ENCODE results near the gene AKR1C2.
"Not testable (repeated sequence)": the region's sequence is repeated elsewhere in the genome, so short reads cannot be mapped to it uniquely, and the experiment has no call there.

Gene AKR1C2

DNA sequence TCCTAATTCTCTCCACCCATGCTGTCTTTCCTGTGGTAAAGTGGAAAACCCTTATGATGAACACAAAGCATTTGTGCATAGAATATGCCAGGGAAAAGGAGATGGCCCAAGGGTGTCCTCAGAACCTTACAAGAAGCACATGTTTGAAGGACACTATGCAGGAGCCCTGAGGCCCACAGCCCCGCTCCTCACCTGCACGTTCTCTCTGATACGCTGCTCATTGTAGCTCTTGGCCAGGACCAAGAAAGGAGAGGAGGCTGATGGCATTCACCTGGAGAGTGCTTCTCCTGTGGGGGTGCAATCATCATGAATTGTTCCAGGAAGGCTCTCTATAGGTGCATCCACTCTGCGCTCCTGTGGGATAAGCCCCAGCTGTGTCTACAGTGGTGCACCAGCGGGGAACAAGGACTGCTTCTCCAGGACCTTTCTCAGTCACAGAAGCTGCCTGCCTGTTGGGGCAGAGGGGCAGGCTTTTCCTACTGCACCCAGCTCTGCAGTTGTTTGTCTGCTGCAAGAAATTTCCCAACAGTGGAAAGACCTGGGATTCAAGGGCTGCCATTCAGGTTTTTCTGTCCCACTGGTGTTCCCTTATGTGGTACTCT lies 19.9 kb downstream of the AKR1C2 start:
- no peak overlapping the region for H3K27ac ChIP-seq
- TF ChIP-seq FOXP2 (optimal IDR thresholded peaks at IDR 0.05; ENCODE audit: control extremely low read depth, extremely low read length, insufficient read depth) (no peak), POLR2AphosphoS5 (IDR thresholded peaks at IDR 0.05; ENCODE audit: borderline replicate concordance, low read depth, low read length) (no peak), EZH2 (IDR thresholded peaks at IDR 0.05) (no peak)
- H3K4me3 ChIP-seq: no peak overlapping the region
- H3K36me3 ChIP-seq (ENCODE audit: insufficient read depth, low read length): no peaks in the 10 kb centered on the region
- DNase-seq (ENCODE audit: low read depth, low spot score): no peak
- H3K9me3 ChIP-seq (ENCODE audit: low read depth, low read length): no peaks in the 10 kb centered on the region
- no peak overlapping the region for H3K9ac ChIP-seq (ENCODE audit: insufficient read length)

- no peaks in the 10 kb centered on the region for H3K36me3 ChIP-seq (ENCODE audit: insufficient read depth, low read length)
- H3K27ac ChIP-seq: no peak overlapping the region
- TF ChIP-seq EZH2 (IDR thresholded peaks at IDR 0.05) (no peak), FOXP2 (optimal IDR thresholded peaks at IDR 0.05; ENCODE audit: control extremely low read depth, extremely low read length, insufficient read depth) (no peak), POLR2AphosphoS5 (IDR thresholded peaks at IDR 0.05; ENCODE audit: borderline replicate concordance, low read depth, low read length) (no peak)
- H3K9me3 ChIP-seq (ENCODE audit: low read depth, low read length): no peaks in the 10 kb centered on the region
- DNase-seq (ENCODE audit: low read depth, low spot score): no peak
- no peak overlapping the region for H3K9ac ChIP-seq (ENCODE audit: insufficient read length)
- H3K4me3 ChIP-seq: no peak overlapping the region
Measured at GRCh38 chr10:4982764-4983226, 20.9 kb downstream of the AKR1C2 start.

DNA sequence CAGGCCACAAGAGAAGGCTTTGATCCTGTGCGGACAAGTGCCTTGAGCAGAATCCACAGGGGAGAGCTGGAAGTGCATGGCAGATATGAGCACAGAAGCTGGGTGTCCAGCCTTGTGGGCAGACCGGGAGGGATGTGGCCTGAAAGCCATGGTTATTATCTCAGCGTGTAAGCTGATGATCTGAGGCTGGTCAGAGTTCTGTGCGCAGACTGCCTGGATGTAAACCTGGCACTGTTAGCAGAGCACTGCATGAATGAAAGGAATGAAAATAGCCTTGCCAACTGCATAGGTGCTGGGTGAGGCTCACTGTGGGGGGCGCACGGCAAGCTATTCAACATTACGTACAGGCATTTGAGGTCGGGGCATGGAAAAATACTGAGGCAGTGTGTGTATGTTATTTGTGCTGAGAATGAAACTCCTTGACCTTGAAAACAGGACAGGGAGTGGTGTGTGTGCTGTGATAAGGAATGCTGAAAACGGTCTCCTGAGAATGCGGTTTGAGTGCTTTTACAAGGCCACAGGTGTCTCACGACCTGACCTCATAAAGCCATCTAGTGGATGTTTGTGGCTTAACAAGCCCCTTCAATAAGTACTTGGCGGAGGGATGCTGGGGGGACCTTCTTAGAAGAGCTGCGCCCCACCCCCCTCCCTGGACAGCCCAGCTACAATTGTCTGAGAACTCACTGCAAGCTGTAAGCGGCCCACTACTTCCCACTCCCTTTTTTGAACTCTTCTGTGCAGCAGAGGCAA lies 21.8 kb downstream of the AKR1C2 start:
- TF ChIP-seq EZH2 (IDR thresholded peaks at IDR 0.05) (no peak), POLR2AphosphoS5 (IDR thresholded peaks at IDR 0.05; ENCODE audit: borderline replicate concordance, low read depth, low read length) (no peak), FOXP2 (optimal IDR thresholded peaks at IDR 0.05; ENCODE audit: control extremely low read depth, extremely low read length, insufficient read depth) (no peak)
- Histone ChIP-seq H3K9ac (ENCODE audit: insufficient read length) (no peak overlapping the region), H3K9me3 (ENCODE audit: low read depth, low read length) (no peaks in the 10 kb centered on the region), H3K36me3 (ENCODE audit: insufficient read depth, low read length) (no peaks in the 10 kb centered on the region), H3K4me3 (no peak overlapping the region), H3K27ac (no peak overlapping the region)
- DNase-seq (ENCODE audit: low read depth, low spot score): no peak

DNA sequence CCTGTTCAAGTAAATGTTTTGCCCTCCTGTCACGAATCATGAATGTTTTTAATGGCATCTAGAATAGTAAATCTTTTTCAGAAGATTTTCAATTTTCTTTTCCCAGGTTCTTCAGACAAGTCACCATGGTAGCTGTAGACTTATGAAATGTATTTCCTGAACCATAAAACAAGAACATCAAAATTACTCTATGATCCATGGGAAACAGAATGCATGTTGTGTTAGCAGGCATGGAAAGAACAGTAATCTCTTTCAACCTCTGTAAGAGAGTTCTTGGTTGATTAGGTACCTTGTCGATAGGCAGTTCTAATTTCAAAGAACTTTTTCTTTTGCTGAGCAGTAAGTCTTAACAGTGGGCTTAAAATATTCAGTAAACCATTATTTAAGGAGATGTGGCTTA lies 22.9 kb downstream of the AKR1C2 start:
- H3K4me3 ChIP-seq: no peak overlapping the region
- no peak overlapping the region for H3K9ac ChIP-seq (ENCODE audit: insufficient read length)
- no peaks in the 10 kb centered on the region for H3K36me3 ChIP-seq (ENCODE audit: insufficient read depth, low read length)
- no peak overlapping the region for H3K27ac ChIP-seq
- no peaks in the 10 kb centered on the region for H3K9me3 ChIP-seq (ENCODE audit: low read depth, low read length)
- TF ChIP-seq POLR2AphosphoS5 (IDR thresholded peaks at IDR 0.05; ENCODE audit: borderline replicate concordance, low read depth, low read length) (no peak), FOXP2 (optimal IDR thresholded peaks at IDR 0.05; ENCODE audit: control extremely low read depth, extremely low read length, insufficient read depth) (no peak), EZH2 (IDR thresholded peaks at IDR 0.05) (no peak)
- no peak for DNase-seq (ENCODE audit: low read depth, low spot score)

- no peak for DNase-seq (ENCODE audit: low read depth, low spot score)
- Histone ChIP-seq H3K27ac (no peak overlapping the region), H3K9ac (ENCODE audit: insufficient read length) (no peak overlapping the region), H3K9me3 (ENCODE audit: low read depth, low read length) (no peaks in the 10 kb centered on the region), H3K4me3 (no peak overlapping the region), H3K36me3 (ENCODE audit: insufficient read depth, low read length) (no peaks in the 10 kb centered on the region)
- TF ChIP-seq EZH2 (IDR thresholded peaks at IDR 0.05) (no peak), FOXP2 (optimal IDR thresholded peaks at IDR 0.05; ENCODE audit: control extremely low read depth, extremely low read length, insufficient read depth) (no peak), POLR2AphosphoS5 (IDR thresholded peaks at IDR 0.05; ENCODE audit: borderline replicate concordance, low read depth, low read length) (no peak)
Measured at GRCh38 chr10:4978870-4979269, 24.8 kb downstream of the AKR1C2 start.

DNA sequence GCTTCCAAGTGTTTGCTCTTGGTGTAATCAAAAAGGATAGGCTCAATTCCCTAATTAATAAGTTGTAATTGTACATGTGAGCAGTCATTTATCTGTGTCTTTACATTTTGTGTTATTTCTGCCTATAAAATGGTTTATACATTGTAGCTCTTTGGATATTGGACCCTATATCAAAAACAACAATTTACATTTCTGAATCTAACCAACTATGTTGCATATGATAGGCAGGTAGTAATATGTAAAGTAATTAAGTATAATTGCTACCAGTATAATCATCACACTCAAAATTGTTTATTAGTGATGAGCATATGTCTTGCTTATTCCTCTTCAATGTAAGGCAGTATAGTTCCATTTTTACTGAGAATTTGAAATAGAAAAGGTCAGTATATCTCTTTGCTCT lies 26.6 kb downstream of the AKR1C2 start:
- no peaks in the 10 kb centered on the region for H3K36me3 ChIP-seq (ENCODE audit: insufficient read depth, low read length)
- H3K27ac ChIP-seq: no peak overlapping the region
- DNase-seq (ENCODE audit: low read depth, low spot score): no peak
- H3K9me3 ChIP-seq (ENCODE audit: low read depth, low read length): no peaks in the 10 kb centered on the region
- no peak overlapping the region for H3K9ac ChIP-seq (ENCODE audit: insufficient read length)
- H3K4me3 ChIP-seq: no peak overlapping the region
- no peak for TF ChIP-seq POLR2AphosphoS5 (IDR thresholded peaks at IDR 0.05; ENCODE audit: borderline replicate concordance, low read depth, low read length)

- not testable (repeated sequence) for H3K4me3 ChIP-seq; DNase-seq (ENCODE audit: low read depth, low spot score); H3K36me3 ChIP-seq (ENCODE audit: insufficient read depth, low read length); H3K9ac ChIP-seq (ENCODE audit: insufficient read length); H3K27ac ChIP-seq; H3K9me3 ChIP-seq (ENCODE audit: low read depth, low read length)
Measured at GRCh38 chr10:4974400-4974799, 29.3 kb downstream of the AKR1C2 start.

- H3K9ac ChIP-seq (ENCODE audit: insufficient read length); H3K9me3 ChIP-seq (ENCODE audit: low read depth, low read length); H3K4me3 ChIP-seq; H3K36me3 ChIP-seq (ENCODE audit: insufficient read depth, low read length); H3K27ac ChIP-seq; DNase-seq (ENCODE audit: low read depth, low spot score): not testable (repeated sequence)
Measured at GRCh38 chr10:4973294-4973693, 30.4 kb downstream of the AKR1C2 start.

- DNase-seq (ENCODE audit: low read depth, low spot score); H3K4me3 ChIP-seq; H3K9me3 ChIP-seq (ENCODE audit: low read depth, low read length); H3K36me3 ChIP-seq (ENCODE audit: insufficient read depth, low read length); H3K9ac ChIP-seq (ENCODE audit: insufficient read length); H3K27ac ChIP-seq: not testable (repeated sequence)
Measured at GRCh38 chr10:4972369-4973142, 31.1 kb downstream of the AKR1C2 start.

GRCh38 chr10:4970362-4970761 lies 33.3 kb downstream of the AKR1C2 start:
- H3K9ac ChIP-seq (ENCODE audit: insufficient read length); H3K27ac ChIP-seq; H3K4me3 ChIP-seq; H3K36me3 ChIP-seq (ENCODE audit: insufficient read depth, low read length); DNase-seq (ENCODE audit: low read depth, low spot score); H3K9me3 ChIP-seq (ENCODE audit: low read depth, low read length): not testable (repeated sequence)

DNA sequence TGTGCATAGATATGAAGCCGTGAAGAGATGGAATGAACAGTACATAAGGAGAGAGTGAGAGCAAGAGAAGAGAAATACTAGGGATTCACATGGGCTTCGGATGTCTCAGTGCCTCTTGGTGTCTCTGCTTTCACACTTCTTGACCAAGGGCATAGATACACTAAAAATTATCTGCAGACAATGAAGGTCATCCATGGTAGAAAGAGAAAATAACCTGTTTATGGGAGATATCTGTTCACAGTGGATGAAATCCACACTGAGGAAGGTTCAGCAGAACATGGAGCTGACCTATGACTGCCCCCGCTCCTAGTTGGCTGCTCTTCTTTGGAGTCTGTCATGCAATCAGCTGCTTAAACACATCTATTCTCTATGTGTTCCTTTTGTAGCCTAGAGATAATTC lies 34.4 kb downstream of the AKR1C2 start:
- H3K4me3 ChIP-seq; H3K9me3 ChIP-seq (ENCODE audit: low read depth, low read length); H3K27ac ChIP-seq; H3K36me3 ChIP-seq (ENCODE audit: insufficient read depth, low read length); H3K9ac ChIP-seq (ENCODE audit: insufficient read length); DNase-seq (ENCODE audit: low read depth, low spot score): not testable (repeated sequence)

DNA sequence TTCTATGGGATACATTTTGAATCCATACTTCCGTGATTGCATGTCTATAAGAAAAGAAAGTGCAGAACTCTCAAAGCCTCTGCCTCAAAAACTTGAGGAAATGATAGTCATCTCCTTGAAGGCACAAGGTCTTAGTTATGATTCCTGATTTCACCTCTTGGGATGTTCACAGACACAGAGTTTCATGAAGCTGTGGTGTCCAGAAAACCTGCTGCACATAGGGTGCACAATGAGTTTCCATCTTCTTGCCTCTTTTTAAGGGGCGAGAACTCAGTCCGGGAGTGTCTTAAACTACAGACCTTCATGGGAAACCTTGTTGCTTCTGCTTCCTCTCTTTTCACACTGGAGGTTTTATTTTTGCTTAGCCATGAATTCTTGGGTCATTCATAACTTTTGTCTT lies 36.5 kb downstream of the AKR1C2 start:
- not testable (repeated sequence) for H3K27ac ChIP-seq; H3K4me3 ChIP-seq; H3K36me3 ChIP-seq (ENCODE audit: insufficient read depth, low read length); DNase-seq (ENCODE audit: low read depth, low spot score); H3K9me3 ChIP-seq (ENCODE audit: low read depth, low read length); H3K9ac ChIP-seq (ENCODE audit: insufficient read length)
